HepG2 (cell line): ENCODE data around the gene TBL3. TPM values are rescaled to one million over a fixed set of nuclear protein-coding genes. Genes with fewer than 3 reads are reported as not detected.

ENCODE experiments used
- ARNT ChIP-seq: fragments of 450-650 bp; IDR thresholded peaks from 2 replicates; pipeline ENCODE4 v1.6.1; 2017
- CEBPB ChIP-seq: IDR thresholded peaks from 2 replicates; pipeline ENCODE4 v1.6.1; 2011; ENCODE audit warnings: low read depth, low read length, improper control_type of control experiment, borderline replicate concordance
- CENPBD1 ChIP-seq: sonication (generic); formaldehyde crosslinking; IDR thresholded peaks from 2 replicates; pipeline ENCODE4 v1.8.0; 2022; ENCODE audit warnings: missing genetic modification reagents, low read depth, mild to moderate bottlenecking, borderline replicate concordance
- E2F2 ChIP-seq: sonication (generic); formaldehyde crosslinking; IDR thresholded peaks from 2 replicates; pipeline ENCODE4 v1.4.0; 2020; ENCODE audit warnings: missing genetic modification reagents, borderline replicate concordance
- FUBP1 ChIP-seq: sonication (generic); formaldehyde crosslinking; IDR thresholded peaks from 2 replicates; pipeline ENCODE4 v1.5.1; 2020; ENCODE audit warnings: missing genetic modification reagents, mild to moderate bottlenecking, borderline replicate concordance
- HHEX ChIP-seq: IDR thresholded peaks from 2 replicates; pipeline ENCODE4 v1.6.1; 2016; ENCODE audit warnings: control low read depth
- HNF4A ChIP-seq: sonication (generic); formaldehyde crosslinking; IDR thresholded peaks from 2 replicates; pipeline ENCODE4 v1.4.0; 2020; ENCODE audit warnings: missing genetic modification reagents
- KLF6 ChIP-seq: IDR thresholded peaks from 2 replicates; pipeline ENCODE4 v1.8.0; 2016; ENCODE audit warnings: missing biosample characterization, missing genetic modification reagents
- MAFG ChIP-seq: sonication (generic); formaldehyde crosslinking; IDR thresholded peaks from 2 replicates; pipeline ENCODE4 v1.5.1; 2020; ENCODE audit warnings: mild to moderate bottlenecking, missing genetic modification reagents
- MNT ChIP-seq: fragments of 450-650 bp; IDR thresholded peaks from 2 replicates; pipeline ENCODE4 v1.6.1; 2016
- MYNN ChIP-seq: sonication (generic); formaldehyde crosslinking; IDR thresholded peaks from 2 replicates; pipeline ENCODE4 v1.4.0; 2020; ENCODE audit warnings: mild to moderate bottlenecking, low read depth, missing genetic modification reagents
- PCBP2 ChIP-seq: fragments of 200-400 bp; formaldehyde crosslinking; optimal IDR thresholded peaks from 2 replicates; pipeline ENCODE3; 2018; ENCODE audit warnings: low read length, low read depth; ENCODE audit not compliant: poor library complexity, severe bottlenecking
- RARA ChIP-seq: IDR thresholded peaks from 2 replicates; pipeline ENCODE4 v1.6.1; 2016; ENCODE audit warnings: missing genetic modification reagents, missing compliant biosample characterization
- SKIL ChIP-seq: sonication (generic); formaldehyde crosslinking; IDR thresholded peaks from 2 replicates; pipeline ENCODE4 v1.8.0; 2022; ENCODE audit warnings: missing genetic modification reagents, mild to moderate bottlenecking, moderate library complexity, borderline replicate concordance
- TARDBP ChIP-seq: sonication (generic); formaldehyde crosslinking; IDR thresholded peaks from 2 replicates; pipeline ENCODE4 v1.8.0; 2022; ENCODE audit warnings: mild to moderate bottlenecking, missing genetic modification reagents
- TBP ChIP-seq: sonication (generic); formaldehyde crosslinking; IDR thresholded peaks from 2 replicates; pipeline ENCODE4 v1.5.0; 2020; ENCODE audit warnings: missing genetic modification reagents
- THAP11 ChIP-seq: IDR thresholded peaks from 2 replicates; pipeline ENCODE4 v1.6.1; 2016; ENCODE audit warnings: missing biosample characterization, missing genetic modification reagents
- ZBTB21 ChIP-seq: sonication (generic); formaldehyde crosslinking; IDR thresholded peaks from 2 replicates; pipeline ENCODE4 v1.4.0; 2020; ENCODE audit warnings: missing genetic modification reagents
- ZFAT ChIP-seq: sonication (generic); formaldehyde crosslinking; conservative IDR thresholded peaks from 2 replicates; pipeline ENCODE4 v1.8.1; 2023; ENCODE audit warnings: missing genetic modification reagents, inconsistent platforms
- ZIK1 ChIP-seq: sonication (generic); formaldehyde crosslinking; IDR thresholded peaks from 2 replicates; pipeline ENCODE4 v1.5.0; 2020; ENCODE audit warnings: mild to moderate bottlenecking, low read depth, missing genetic modification reagents, borderline replicate concordance
- ZNF205 ChIP-seq: IDR thresholded peaks from 2 replicates; pipeline ENCODE4 v1.6.1; 2018; ENCODE audit warnings: missing biosample characterization, missing genetic modification reagents
- ZNF235 ChIP-seq: sonication (generic); formaldehyde crosslinking; IDR thresholded peaks from 2 replicates; pipeline ENCODE4 v1.8.1; 2023; ENCODE audit warnings: mild to moderate bottlenecking, missing genetic modification reagents, borderline replicate concordance
- ZNF446 ChIP-seq: sonication (generic); formaldehyde crosslinking; IDR thresholded peaks from 2 replicates; pipeline ENCODE4 v1.5.0; 2020; ENCODE audit warnings: mild to moderate bottlenecking, missing genetic modification reagents
- ZNF569 ChIP-seq: sonication (generic); formaldehyde crosslinking; IDR thresholded peaks from 2 replicates; pipeline ENCODE4 v1.5.0; 2020; ENCODE audit warnings: mild to moderate bottlenecking, missing genetic modification reagents, moderate library complexity, borderline replicate concordance
- ZNF652 ChIP-seq: IDR thresholded peaks from 2 replicates; pipeline ENCODE4 v1.6.1; 2016; ENCODE audit warnings: low read depth, borderline replicate concordance
- ZNF879 ChIP-seq: sonication (generic); formaldehyde crosslinking; IDR thresholded peaks from 2 replicates; pipeline ENCODE4 v1.8.1; 2023; ENCODE audit warnings: missing genetic modification reagents
- polyA plus RNA-seq, 8 experiments: library from polyadenylated mRNA; depleted of rRNA in 3 of 8; stranded (reverse) in 7 of 8; unstranded in 1 of 8; fragments of >200 nt; fragmentation: Illumina TruSeq in 4 of 8; extraction: Trizol in 4 of 8; gene quantifications; 2 replicates each; pipeline versions ENCODE4 v1.2.1 to v1.2.3, GENCODE V29; 2011 to 2016; ENCODE audit warnings: low read depth in 4 of 8, missing spikeins in 1 of 8, mixed read lengths in 1 of 8; ENCODE audit not compliant: insufficient read depth in 1 of 8
- total RNA-seq, 5 experiments: library from RNA; depleted of rRNA; stranded (reverse); fragments of >200 nt; fragmentation: Illumina TruSeq; extraction: Trizol; gene quantifications; 2 replicates each; pipeline ENCODE4 v1.2.3, GENCODE V29; 2016; ENCODE audit warnings: low read depth in 1 of 5

Gene TBL3
- total and polyA plus RNA-seq, 2 of the 13 experiments (the other 11 are each of a cell fraction or from before 2014, with no cell fraction given) = 16.8 to 38.0 TPM

GRCh38 chr16:2016407-2016922, 44.6 kb downstream of the TBL3 start (continued):
- TF ChIP-seq ZNF652 (no peak), ZBTB21 (CRISPR knock-in tag) (no peak), ZNF235 (CRISPR knock-in tag) (no peak), HHEX (CRISPR knock-in tag) (no peak), ZIK1 (CRISPR knock-in tag) (no peak), TARDBP (CRISPR knock-in tag) (no peak), SKIL (CRISPR knock-in tag) (no peak), RARA (CRISPR knock-in tag) (no peak), KLF6 (CRISPR knock-in tag) (no peak), THAP11 (CRISPR knock-in tag) (peak; percentile 26; the same call in 1 of the 2 replicates), CEBPB (peak; percentile 75), HNF4A (CRISPR knock-in tag) (no peak), MAFG (CRISPR knock-in tag) (no peak), ZNF569 (CRISPR knock-in tag) (no peak), FUBP1 (CRISPR knock-in tag) (no peak), ARNT (no peak), ZNF446 (CRISPR knock-in tag) (no peak), E2F2 (CRISPR knock-in tag) (no peak), ZFAT (no peak), CENPBD1 (CRISPR knock-in tag) (no peak), PCBP2 (no peak), ZNF879 (CRISPR knock-in tag) (no peak), MNT (0 out of 2 replicates have a peak, but pooled peaks have one; percentile 3), ZNF205 (CRISPR knock-in tag) (no peak), TBP (CRISPR knock-in tag) (no peak), MYNN (CRISPR knock-in tag) (no peak)
